ENCODE data around the gene SLC25A2. TPM values are rescaled to one million over a fixed set of nuclear protein-coding genes. Genes with fewer than 3 reads are reported as not detected.
A peak's percentile ranks its signal among the peaks of the same experiment; 100 is the strongest.

SLC25A2 gene
- total and polyA plus RNA-seq, 2 experiments from 2014 or later, result not detected

DNA sequence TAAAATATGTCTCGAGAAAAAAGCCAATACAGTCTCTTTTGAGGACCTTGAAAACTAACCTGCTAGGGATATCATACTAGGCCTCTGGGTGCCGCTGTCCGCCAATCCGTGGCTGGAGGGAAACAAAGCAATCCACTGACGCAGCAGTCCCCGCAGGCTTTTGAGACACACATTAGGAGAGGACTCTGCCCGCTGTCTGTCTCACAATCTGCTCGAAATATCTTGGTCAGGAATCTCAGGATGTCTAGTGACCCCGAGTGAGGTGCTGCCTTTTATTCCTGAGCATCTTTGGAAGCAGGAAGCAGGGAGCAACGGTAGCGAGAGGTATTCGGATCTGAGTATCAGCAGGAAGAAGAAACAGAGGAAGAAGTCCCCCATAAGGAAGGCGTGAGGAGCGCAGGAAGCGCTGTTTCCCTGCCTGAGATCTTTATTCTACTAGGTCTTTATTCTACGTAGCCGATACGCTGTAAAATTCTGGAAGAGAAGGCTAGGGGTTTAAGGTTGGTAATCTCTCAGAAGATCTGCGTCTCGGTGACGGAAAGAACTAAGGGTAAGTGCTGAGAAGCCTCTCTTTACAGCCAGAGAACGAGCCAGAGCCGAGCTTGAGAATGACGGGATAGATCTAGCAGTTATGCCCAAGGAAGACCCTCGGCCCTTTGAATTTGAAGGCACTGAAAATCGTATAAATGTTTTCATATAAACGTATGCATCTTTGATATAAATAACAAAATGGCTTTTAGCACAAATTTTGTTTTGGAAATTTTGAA lies 22.4 kb upstream of the SLC25A2 start:
- H4K20me1 ChIP-seq (ENCODE audit: insufficient read depth), result no peaks in the 10 kb centered on the region
- peak; percentile 91 for DNase-seq
- H3K36me3 ChIP-seq (ENCODE audit: low read depth), result no peaks in the 10 kb centered on the region
- 22 to 25% methylated on average over 27 of the region's 27 CpGs for whole genome bisulfite sequencing, 2 experiments (ENCODE audit: low coverage in 1 of 2, low lambda C conversion rate in 2 of 2, missing lambda C conversion rate in 2 of 2)
- 0 out of 2 replicates have a peak, but pooled peaks cover under 1% of the 10 kb centered on the region for H3F3A ChIP-seq (ENCODE audit: insufficient read depth)
- H3K4me3 ChIP-seq, result peak overlapping the region; percentile 82
- peak overlapping the region; percentile 93 for H2AFZ ChIP-seq
- H3K4me2 ChIP-seq (ENCODE audit: unreplicated experiment), result peak overlapping the region; percentile 84
- TF ChIP-seq EZH2 (IDR thresholded peaks at IDR 0.05; ENCODE audit: insufficient read depth, poor library complexity, severe bottlenecking) (no peak), EZH2phosphoT487 (IDR thresholded peaks at IDR 0.05; ENCODE audit: insufficient read depth, low read depth) (no peak)
- no peaks in the 10 kb centered on the region for H3K4me1 ChIP-seq (ENCODE audit: insufficient read depth)
- no peaks in the 10 kb centered on the region for H3K79me2 ChIP-seq (ENCODE audit: insufficient read depth)
- peak overlapping the region; percentile 79 for H3K9ac ChIP-seq
- no peaks in the 10 kb centered on the region for H3K9me2 ChIP-seq (ENCODE audit: insufficient read depth)
- in situ Hi-C loops (cut with MboI), result no loop called here
- no peaks in the 10 kb centered on the region for H3K9me3 ChIP-seq (ENCODE audit: low read depth)
- peak overlapping the region; percentile 62 for H3K27ac ChIP-seq
- no peaks in the 10 kb centered on the region for H3K27me3 ChIP-seq (replicated peaks; ENCODE audit: insufficient read depth)

- TF ChIP-seq EZH2 (IDR thresholded peaks at IDR 0.05; ENCODE audit: insufficient read depth, poor library complexity, severe bottlenecking), result no peak
- no peak for TF ChIP-seq EZH2phosphoT487 (IDR thresholded peaks at IDR 0.05; ENCODE audit: insufficient read depth, low read depth)
- whole genome bisulfite sequencing, 2 experiments (ENCODE audit: low coverage in 1 of 2, low lambda C conversion rate in 2 of 2, missing lambda C conversion rate in 2 of 2), result 78 to 80% methylated on average over 3 of the region's 3 CpGs
- Histone ChIP-seq H3F3A (ENCODE audit: insufficient read depth) (peaks cover 28% of the 10 kb centered on the region), H3K9me2 (ENCODE audit: insufficient read depth) (no peaks in the 10 kb centered on the region), H2AFZ (no peak overlapping the region), H3K4me2 (ENCODE audit: unreplicated experiment) (no peak overlapping the region), H4K20me1 (ENCODE audit: insufficient read depth) (peaks cover 8% of the 10 kb centered on the region; the same call in 1 of the 2 replicates), H3K9me3 (ENCODE audit: low read depth) (peaks cover 7% of the 10 kb centered on the region), H3K36me3 (ENCODE audit: low read depth) (peaks cover 24% of the 10 kb centered on the region), H3K4me1 (ENCODE audit: insufficient read depth) (no peaks in the 10 kb centered on the region), H3K27me3 (replicated peaks; ENCODE audit: insufficient read depth) (no peaks in the 10 kb centered on the region), H3K4me3 (no peak overlapping the region), H3K79me2 (ENCODE audit: insufficient read depth) (peaks cover 28% of the 10 kb centered on the region), H3K9ac (no peak overlapping the region), H3K27ac (no peak overlapping the region)
- no peak for DNase-seq
- in situ Hi-C loops (cut with MboI), result no loop called here
These were observed 18.4 kb upstream of the SLC25A2 start for GRCh38 chr5:141322261-141322660.

- H3K36me3 ChIP-seq (ENCODE audit: low read depth), result peaks cover 42% of the 10 kb centered on the region
- peak within 1 kb of the TSS; percentile 98 for H2AFZ ChIP-seq
- 1 to 2% methylated on average over 67 of the region's 67 CpGs for WGBS, 2 experiments (ENCODE audit: low coverage in 1 of 2, low lambda C conversion rate in 2 of 2, missing lambda C conversion rate in 2 of 2)
These were observed 16.6 kb upstream of the SLC25A2 start, which contains the start of gene TAF7 for GRCh38 chr5:141320225-141321169. TSS of gene TAF7 (minus strand) at chr5:141320784. CDS start at chr5:141320044, 740 bp downstream.

DNA sequence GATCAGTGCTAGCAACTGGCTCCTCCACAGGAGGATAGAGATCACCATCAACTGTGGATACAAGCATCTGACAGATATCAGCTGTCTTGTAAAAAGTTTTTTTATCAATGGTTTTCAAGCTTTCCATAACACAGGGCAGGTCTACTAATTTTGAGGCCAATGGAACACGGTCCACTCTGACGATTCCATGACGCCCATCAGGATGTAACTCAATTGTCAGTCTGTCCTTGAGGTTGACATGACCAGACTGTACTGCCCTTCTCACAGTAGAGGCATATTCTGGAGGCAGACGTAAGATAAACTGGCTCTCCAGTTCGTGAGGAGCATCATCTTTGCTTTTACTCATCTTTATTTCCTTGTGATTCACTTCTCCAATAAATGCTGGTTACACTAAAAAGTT lies 15.8 kb upstream of the SLC25A2 start:
- TF ChIP-seq EZH2phosphoT487 (IDR thresholded peaks at IDR 0.05; ENCODE audit: insufficient read depth, low read depth), result no peak
- TF ChIP-seq EZH2 (IDR thresholded peaks at IDR 0.05; ENCODE audit: insufficient read depth, poor library complexity, severe bottlenecking), result no peak
- in situ Hi-C loops (cut with MboI), result no loop called here
- peak overlapping the region; percentile 92; the same call in 1 of the 2 replicates for H3K27ac ChIP-seq
- peaks cover 50% of the 10 kb centered on the region for H3K36me3 ChIP-seq (ENCODE audit: low read depth)
- no peak overlapping the region for H2AFZ ChIP-seq
- H3K4me2 ChIP-seq (ENCODE audit: unreplicated experiment), result peak overlapping the region; percentile 95
- peak overlapping the region; percentile 78 for H3K4me3 ChIP-seq
- H3F3A ChIP-seq (ENCODE audit: insufficient read depth), result peaks cover 29% of the 10 kb centered on the region
- H4K20me1 ChIP-seq (ENCODE audit: insufficient read depth), result peaks cover 8% of the 10 kb centered on the region; the same call in 1 of the 2 replicates
- no peaks in the 10 kb centered on the region for H3K27me3 ChIP-seq (replicated peaks; ENCODE audit: insufficient read depth)
- no peaks in the 10 kb centered on the region for H3K9me2 ChIP-seq (ENCODE audit: insufficient read depth)
- H3K4me1 ChIP-seq (ENCODE audit: insufficient read depth), result no peaks in the 10 kb centered on the region
- peaks cover 54% of the 10 kb centered on the region for H3K79me2 ChIP-seq (ENCODE audit: insufficient read depth)
- 66% methylated on average over 5 of the region's 5 CpGs for whole genome bisulfite sequencing, 2 experiments (ENCODE audit: low coverage in 1 of 2, low lambda C conversion rate in 2 of 2, missing lambda C conversion rate in 2 of 2)
- peaks cover 7% of the 10 kb centered on the region for H3K9me3 ChIP-seq (ENCODE audit: low read depth)
- no peak for DNase-seq
- H3K9ac ChIP-seq, result peak overlapping the region; percentile 91

More at GRCh38 chr5:141320225-141321169, 16.6 kb upstream of the SLC25A2 start, which contains the start of gene TAF7:
- peak within 1 kb of the TSS; percentile 95 for H3K4me2 ChIP-seq (ENCODE audit: unreplicated experiment)
- H3K27ac ChIP-seq, result peak within 1 kb of the TSS; percentile 92
- H3K27me3 ChIP-seq (replicated peaks; ENCODE audit: insufficient read depth), result no peaks in the 10 kb centered on the region
- no peaks in the 10 kb centered on the region for H3K4me1 ChIP-seq (ENCODE audit: insufficient read depth)
- peaks cover 7% of the 10 kb centered on the region for H3K9me3 ChIP-seq (ENCODE audit: low read depth)
- H3K79me2 ChIP-seq (ENCODE audit: insufficient read depth), result peaks cover 46% of the 10 kb centered on the region
- peaks cover 28% of the 10 kb centered on the region for H3F3A ChIP-seq (ENCODE audit: insufficient read depth)
- H4K20me1 ChIP-seq (ENCODE audit: insufficient read depth), result peaks cover 8% of the 10 kb centered on the region; the same call in 1 of the 2 replicates
- in situ Hi-C loops (cut with MboI), result no loop called here
- H3K9me2 ChIP-seq (ENCODE audit: insufficient read depth), result no peaks in the 10 kb centered on the region
- H3K4me3 ChIP-seq, result peak within 1 kb of the TSS; percentile 78
- DNase-seq, result peak; percentile 97
- no peak for TF ChIP-seq EZH2 (IDR thresholded peaks at IDR 0.05; ENCODE audit: insufficient read depth, poor library complexity, severe bottlenecking)
- peak within 1 kb of the TSS; percentile 91 for H3K9ac ChIP-seq

Data from GM23248 (cell line).